ENCODE data around the gene FREM2. TPM values are rescaled to one million over a fixed set of nuclear protein-coding genes. Genes with fewer than 3 reads are reported as not detected.

FREM2 gene
- total RNA-seq, 1 experiment from 2014 or later: 0.04 TPM

- ATAC-seq: no peak
- no peaks in the 10 kb centered on the region for H3K9me3 ChIP-seq (ENCODE audit: low read length)
- no peak overlapping the region for H3K4me2 ChIP-seq (ENCODE audit: low read length)
- peaks cover 51% of the 10 kb centered on the region for H3K27me3 ChIP-seq (ENCODE audit: low read length)
- no peaks in the 10 kb centered on the region for H3K9me2 ChIP-seq (replicated peaks; ENCODE audit: low read length)
- H3F3A ChIP-seq (ENCODE audit: low read length, unreplicated experiment): no peaks in the 10 kb centered on the region
- no peak overlapping the region for H3K9ac ChIP-seq (ENCODE audit: low read length)
- DNase-seq: no peak
- H3K79me2 ChIP-seq (ENCODE audit: low read length): no peaks in the 10 kb centered on the region
- no peak overlapping the region for H3K27ac ChIP-seq (ENCODE audit: low read length)
- ChIA-PET POLR2A (ENCODE audit: unreplicated experiment) (no interaction called here), CTCF (no interaction called here)
- no peak overlapping the region for H2AFZ ChIP-seq (ENCODE audit: low read length)
- no peak overlapping the region for H3K4me3 ChIP-seq (ENCODE audit: low read length)
- TF ChIP-seq EZH2 (IDR thresholded peaks at IDR 0.05; ENCODE audit: low read length, unreplicated experiment) (no peak), EZH2phosphoT487 (IDR thresholded peaks at IDR 0.05; ENCODE audit: borderline replicate concordance, low read length) (no peak), CTCF (conservative IDR thresholded peaks at IDR 0.05; ENCODE audit: low read depth, low read length) (no peak)
- no TSS peak for BruUV-seq (replicated peaks)
- no peaks in the 10 kb centered on the region for H4K20me1 ChIP-seq (ENCODE audit: low read length)
- no peaks in the 10 kb centered on the region for H3K36me3 ChIP-seq (ENCODE audit: low read depth, low read length)
- H3K4me1 ChIP-seq (ENCODE audit: insufficient read depth, low read length): no peaks in the 10 kb centered on the region
- intact Hi-C loops (cut with micrococcal nuclease): no loop called here
These were observed 167.3 kb downstream of the FREM2 start for GRCh38 chr13:38854226-38854625.

GRCh38 chr13:38856065-38856464 lies 169.2 kb downstream of the FREM2 start:
- CTCF ChIA-PET: no interaction called here
- no peaks in the 10 kb centered on the region for H3K9me2 ChIP-seq (replicated peaks; ENCODE audit: low read length)
- POLR2A ChIA-PET (ENCODE audit: unreplicated experiment): no interaction called here
- DNase-seq (no peak), ATAC-seq (no peak)
- H3F3A ChIP-seq (ENCODE audit: low read length, unreplicated experiment): no peaks in the 10 kb centered on the region
- H3K4me1 ChIP-seq (ENCODE audit: insufficient read depth, low read length): no peaks in the 10 kb centered on the region
- no peak overlapping the region for H3K9ac ChIP-seq (ENCODE audit: low read length)
- H3K4me2 ChIP-seq (ENCODE audit: low read length): no peak overlapping the region
- H3K9me3 ChIP-seq (ENCODE audit: low read length): no peaks in the 10 kb centered on the region
- H4K20me1 ChIP-seq (ENCODE audit: low read length): no peaks in the 10 kb centered on the region
- no peak overlapping the region for H3K4me3 ChIP-seq (ENCODE audit: low read length)
- H3K27ac ChIP-seq (ENCODE audit: low read length): no peak overlapping the region
- H3K79me2 ChIP-seq (ENCODE audit: low read length): no peaks in the 10 kb centered on the region
- H2AFZ ChIP-seq (ENCODE audit: low read length): no peak overlapping the region
- peaks cover 37% of the 10 kb centered on the region for H3K27me3 ChIP-seq (ENCODE audit: low read length)
- BruUV-seq (replicated peaks): no TSS peak
- TF ChIP-seq CTCF (conservative IDR thresholded peaks at IDR 0.05; ENCODE audit: low read depth, low read length): no peak
- no peak for TF ChIP-seq EZH2phosphoT487 (IDR thresholded peaks at IDR 0.05; ENCODE audit: borderline replicate concordance, low read length)
- TF ChIP-seq EZH2 (IDR thresholded peaks at IDR 0.05; ENCODE audit: low read length, unreplicated experiment): no peak
- intact Hi-C loops (cut with micrococcal nuclease): no loop called here
- H3K36me3 ChIP-seq (ENCODE audit: low read depth, low read length): no peaks in the 10 kb centered on the region

GRCh38 chr13:38862443-38862842 lies 175.6 kb downstream of the FREM2 start:
- Histone ChIP-seq H3K9ac (ENCODE audit: low read length) (no peak overlapping the region), H3F3A (ENCODE audit: low read length, unreplicated experiment) (no peaks in the 10 kb centered on the region), H3K9me3 (ENCODE audit: low read length) (no peaks in the 10 kb centered on the region), H3K79me2 (ENCODE audit: low read length) (no peaks in the 10 kb centered on the region), H2AFZ (ENCODE audit: low read length) (no peak overlapping the region), H3K4me2 (ENCODE audit: low read length) (no peak overlapping the region), H3K9me2 (replicated peaks; ENCODE audit: low read length) (no peaks in the 10 kb centered on the region), H3K4me3 (ENCODE audit: low read length) (no peak overlapping the region), H3K36me3 (ENCODE audit: low read depth, low read length) (no peaks in the 10 kb centered on the region), H3K4me1 (ENCODE audit: insufficient read depth, low read length) (no peaks in the 10 kb centered on the region), H3K27ac (ENCODE audit: low read length) (no peak overlapping the region), H3K27me3 (ENCODE audit: low read length) (peaks cover 55% of the 10 kb centered on the region), H4K20me1 (ENCODE audit: low read length) (no peaks in the 10 kb centered on the region)
- intact Hi-C loops (cut with micrococcal nuclease): no loop called here
- TF ChIP-seq CTCF (conservative IDR thresholded peaks at IDR 0.05; ENCODE audit: low read depth, low read length): no peak
- ChIA-PET POLR2A (ENCODE audit: unreplicated experiment) (no interaction called here), CTCF (no interaction called here)
- ATAC-seq (no peak), DNase-seq (no peak)
- BruUV-seq (replicated peaks): no TSS peak

Data from PC-3 (cell line).